ENCODE data around the gene OR10K1. TPM values are rescaled to one million over a fixed set of nuclear protein-coding genes. Genes with fewer than 3 reads are reported as not detected.

The OR10K1 gene
- total and polyA plus RNA-seq, 4 experiments from 2014 or later, result not detected

Other genes with a start within 250 kb of the OR10K1 start
- gene CD1A, start 207.4 kb upstream of the OR10K1 start, total RNA-seq, result not detected
- gene CD1A, start 207.4 kb upstream of the OR10K1 start, polyA plus RNA-seq, result not detected
- not detected for gene CD1C, start 171.9 kb upstream of the OR10K1 start, total RNA-seq
- gene CD1C, start 171.9 kb upstream of the OR10K1 start, polyA plus RNA-seq, result 1 to 10 TPM in 1 of 2 donors, not detected in 1; 1.0 TPM
- not detected for gene CD1B, start 130.3 kb upstream of the OR10K1 start, total RNA-seq
- not detected for gene CD1B, start 130.3 kb upstream of the OR10K1 start, polyA plus RNA-seq
- not detected for gene CD1E, start 107.9 kb upstream of the OR10K1 start, total RNA-seq
- gene CD1E, start 107.9 kb upstream of the OR10K1 start, polyA plus RNA-seq, result not detected
- not detected for gene OR10T2, start 62.4 kb upstream of the OR10K1 start, total RNA-seq
- not detected for gene OR10T2, start 62.4 kb upstream of the OR10K1 start, polyA plus RNA-seq
- not detected for gene OR10K2, start 35.6 kb upstream of the OR10K1 start, total RNA-seq
- gene OR10K2, start 35.6 kb upstream of the OR10K1 start, polyA plus RNA-seq, result not detected
- not detected for gene OR10R2, start 10.4 kb downstream of the OR10K1 start, total RNA-seq
- not detected for gene OR10R2, start 10.4 kb downstream of the OR10K1 start, polyA plus RNA-seq
- gene OR6Y1, start 92.6 kb downstream of the OR10K1 start, total RNA-seq, result not detected
- not detected for gene OR6Y1, start 92.6 kb downstream of the OR10K1 start, polyA plus RNA-seq
- not detected for gene OR6P1, start 108.7 kb downstream of the OR10K1 start, total RNA-seq
- gene OR6P1, start 108.7 kb downstream of the OR10K1 start, polyA plus RNA-seq, result not detected
- gene OR10X1, start 118.1 kb downstream of the OR10K1 start, total RNA-seq, result not detected
- gene OR10X1, start 118.1 kb downstream of the OR10K1 start, polyA plus RNA-seq, result not detected
- gene OR10Z1, start 143.4 kb downstream of the OR10K1 start, total RNA-seq, result not detected
- not detected for gene OR10Z1, start 143.4 kb downstream of the OR10K1 start, polyA plus RNA-seq
- gene SPTA1, start 224.9 kb downstream of the OR10K1 start, total RNA-seq, result not detected
- not detected for gene SPTA1, start 224.9 kb downstream of the OR10K1 start, polyA plus RNA-seq
- gene OR6K2, start 238.8 kb downstream of the OR10K1 start, total RNA-seq, result not detected
- not detected for gene OR6K2, start 238.8 kb downstream of the OR10K1 start, polyA plus RNA-seq

Measured in CD4-positive, alpha-beta memory T cell (primary cell).